Putamen (tissue), 1 donor: ENCODE data around the gene ZBTB5.
"Not testable (repeated sequence)": the region's sequence is repeated elsewhere in the genome, so short reads cannot be mapped to it uniquely, and the experiment has no call there.

Source experiments
- DNase-seq: peaks from one replicate; pipeline ENCODE4 v3.0.0-alpha.2; 2016; ENCODE audit warnings: low spot score

The ZBTB5 gene

DNA sequence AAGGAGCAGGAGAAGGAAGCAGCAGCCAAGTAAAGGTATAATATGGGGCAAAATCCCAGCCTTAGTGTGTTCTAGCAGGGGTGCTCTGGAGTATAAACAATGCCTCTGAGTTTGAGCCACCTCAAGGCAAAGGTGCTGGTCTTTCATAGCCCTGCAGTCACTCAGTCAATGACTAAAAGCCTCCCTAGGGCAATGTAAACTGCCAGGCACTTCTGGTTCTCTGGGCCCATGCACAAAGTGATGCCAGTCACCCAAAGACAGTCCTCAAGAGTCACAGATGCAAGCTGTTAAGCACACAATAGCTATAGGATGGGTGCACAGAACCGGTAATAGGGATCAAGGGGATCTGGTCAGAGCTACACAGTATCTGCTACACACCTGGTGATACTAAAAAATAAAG, 12.6 kb downstream of the ZBTB5 start:
- no peak for DNase-seq

DNA sequence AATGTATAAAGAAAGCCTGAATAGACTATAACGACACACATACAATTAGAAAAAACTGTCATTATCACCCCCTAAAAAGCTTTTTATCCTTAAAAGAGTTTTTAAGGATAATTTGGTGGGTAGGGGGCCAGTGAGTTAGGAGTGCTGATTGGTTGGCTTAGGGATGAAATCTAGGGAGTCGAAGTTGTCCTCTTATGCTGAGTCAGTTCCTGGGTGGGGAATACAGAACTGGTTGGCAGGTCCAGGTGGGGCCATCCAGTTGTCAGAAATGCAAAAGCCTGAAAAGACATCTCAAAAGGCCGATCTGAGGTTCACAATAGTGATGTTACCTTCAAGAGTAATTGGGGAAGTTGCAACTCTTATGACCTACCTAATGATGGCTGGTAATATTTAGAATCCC, 13.6 kb downstream of the ZBTB5 start:
- no peak for DNase-seq

- peak; percentile 82 for DNase-seq
Measured at GRCh38 chr9:37449862-37450632, 15.2 kb downstream of the ZBTB5 start.

DNA sequence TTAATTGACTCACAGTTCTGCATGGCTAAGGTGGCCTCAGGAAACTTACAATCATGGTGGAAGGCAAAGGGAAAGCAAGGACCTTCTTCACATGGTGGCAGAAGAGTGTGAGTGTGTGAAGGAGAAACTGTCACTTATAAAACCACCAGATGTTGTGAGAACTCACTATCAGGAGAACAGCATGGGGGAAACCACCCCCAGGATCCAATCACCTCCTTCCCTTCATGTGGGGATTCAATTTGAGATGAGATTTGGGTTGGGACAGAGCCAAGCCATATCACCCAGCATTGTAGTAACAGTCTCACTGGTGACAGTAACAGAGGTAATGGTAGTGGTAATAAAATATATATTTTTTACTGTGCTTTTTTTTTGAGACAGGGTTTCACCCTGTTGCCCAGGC, 18.1 kb downstream of the ZBTB5 start:
- DNase-seq, result no peak

DNA sequence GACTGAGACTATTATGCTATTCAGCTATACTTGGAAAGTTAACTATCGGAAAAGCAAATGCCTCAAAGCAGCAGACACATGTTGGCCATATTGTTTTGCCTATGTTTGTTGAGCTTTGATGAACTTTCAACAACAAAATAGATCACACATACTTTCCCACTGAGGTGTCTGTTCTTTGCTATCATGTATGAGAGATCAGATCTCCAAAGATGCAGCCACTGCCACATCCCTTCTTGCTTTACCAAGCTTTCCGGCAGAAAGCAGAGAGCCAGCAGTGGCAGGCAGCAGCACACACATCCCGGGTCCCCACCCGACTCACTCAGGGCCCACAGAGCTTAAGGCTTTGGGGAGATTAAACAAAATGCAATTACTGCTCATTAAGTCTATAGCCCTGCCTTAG, 18.8 kb downstream of the ZBTB5 start:
- DNase-seq, result no peak

- no peak for DNase-seq
Measured at GRCh38 chr9:37445832-37446231, 19.4 kb downstream of the ZBTB5 start.

DNA sequence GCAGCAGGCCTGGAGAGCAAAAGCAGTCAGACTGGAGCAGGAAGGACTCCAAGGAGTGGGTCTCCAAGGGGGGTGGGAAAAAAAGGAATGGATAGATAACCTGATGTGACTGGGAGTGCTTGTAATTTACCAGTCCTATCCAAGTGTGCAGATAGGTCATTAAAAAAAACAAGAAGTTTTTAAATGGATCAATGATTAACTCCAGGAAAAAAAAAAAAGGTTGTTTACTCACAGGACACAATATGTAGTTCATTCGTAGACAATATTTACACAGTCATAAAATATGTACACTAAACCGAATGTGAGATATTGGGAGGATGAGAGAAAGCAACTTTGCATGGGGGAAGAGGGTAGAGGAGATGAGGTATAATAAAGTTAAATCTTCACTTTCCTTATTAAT, 20.4 kb downstream of the ZBTB5 start:
- DNase-seq, result no peak

DNA sequence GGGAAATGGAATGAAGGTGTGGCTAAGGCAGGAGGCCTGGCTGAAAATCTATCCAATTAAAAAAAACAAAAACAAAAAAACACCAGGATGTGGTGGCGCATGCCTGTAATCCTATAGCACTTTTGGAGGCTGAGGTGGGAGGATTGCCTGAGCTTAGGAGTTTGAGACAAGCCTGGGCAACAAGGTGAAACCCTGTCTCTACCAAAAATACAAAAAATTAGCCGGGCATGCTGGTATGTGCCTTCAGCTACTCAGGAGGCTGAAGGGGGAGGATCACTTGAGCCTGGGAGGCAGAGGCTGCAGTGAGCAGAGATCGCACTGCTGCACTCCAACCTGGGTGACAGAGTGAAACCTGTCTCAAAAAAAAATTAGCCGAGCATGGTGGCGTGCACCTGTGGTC, 21.7 kb downstream of the ZBTB5 start:
- DNase-seq, result no peak

DNA sequence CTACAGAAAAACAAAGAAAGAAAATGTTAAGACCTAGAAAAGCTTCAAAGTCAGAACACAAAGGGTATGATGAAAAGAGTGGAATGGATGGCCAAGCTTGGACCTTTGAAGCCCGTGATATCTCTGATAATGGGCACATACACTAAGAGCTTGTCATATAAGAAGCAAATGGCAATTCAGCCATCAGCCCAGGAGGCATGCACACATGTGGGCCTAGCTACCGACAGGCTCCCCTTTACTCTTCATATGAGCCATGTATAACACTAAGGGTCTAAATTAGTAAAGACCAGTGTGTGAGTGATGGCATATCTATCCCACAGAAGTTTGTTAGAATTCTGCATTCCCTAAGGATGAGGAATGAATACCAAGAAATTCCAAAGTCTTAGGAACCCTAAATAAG, 22.7 kb downstream of the ZBTB5 start:
- DNase-seq, result no peak

DNA sequence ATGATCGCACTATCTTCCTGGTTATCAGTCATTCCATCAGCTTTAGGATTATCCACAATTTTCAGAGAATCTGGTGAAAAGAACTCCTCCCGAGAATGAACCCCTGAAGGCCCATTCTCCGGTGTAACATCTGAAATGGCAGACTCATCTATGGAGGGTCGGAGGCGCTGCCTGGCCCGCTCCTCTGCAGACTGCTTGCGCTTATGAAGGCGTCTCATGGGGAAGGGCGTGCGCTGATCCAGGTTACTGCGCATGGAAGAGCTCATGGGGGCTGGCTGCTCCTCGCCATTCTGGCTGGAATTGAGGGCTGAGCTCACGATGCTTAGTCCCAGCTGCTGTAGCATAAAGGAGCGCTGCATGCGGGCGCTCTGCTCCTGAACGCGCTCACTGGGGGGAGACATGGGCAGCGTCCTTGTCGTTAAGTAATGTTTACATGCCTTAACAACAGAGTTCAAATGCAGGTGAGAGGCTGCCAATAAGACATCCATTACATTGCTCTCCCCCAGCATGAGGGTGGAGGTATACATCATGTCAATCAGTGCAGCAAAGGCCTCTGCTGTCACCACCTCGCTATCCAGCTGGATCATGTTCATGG, 23.4 kb downstream of the ZBTB5 start:
- DNase-seq, result no peak

- no peak for DNase-seq
Measured at GRCh38 chr9:37438359-37438758, 26.9 kb downstream of the ZBTB5 start.

DNA sequence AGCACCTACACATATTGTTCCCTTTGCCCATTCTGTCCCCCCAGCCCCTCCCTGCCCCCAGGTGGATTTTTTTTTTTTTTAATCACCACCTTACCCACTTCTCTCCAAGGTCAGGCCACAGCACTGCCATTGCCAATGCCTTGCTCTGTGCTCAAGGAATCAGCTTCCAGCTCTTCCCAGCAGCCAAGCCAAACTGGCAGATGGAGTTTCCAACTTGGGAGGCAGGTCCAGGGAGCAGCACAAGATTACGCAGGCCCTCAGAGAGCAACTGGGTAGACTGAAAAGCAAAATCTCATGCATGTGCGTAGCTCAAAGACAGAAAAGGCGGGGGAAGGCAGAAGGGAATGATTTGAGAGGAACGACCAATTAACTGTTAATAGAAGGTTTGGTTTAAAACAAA, 27.6 kb downstream of the ZBTB5 start:
- no peak for DNase-seq

DNA sequence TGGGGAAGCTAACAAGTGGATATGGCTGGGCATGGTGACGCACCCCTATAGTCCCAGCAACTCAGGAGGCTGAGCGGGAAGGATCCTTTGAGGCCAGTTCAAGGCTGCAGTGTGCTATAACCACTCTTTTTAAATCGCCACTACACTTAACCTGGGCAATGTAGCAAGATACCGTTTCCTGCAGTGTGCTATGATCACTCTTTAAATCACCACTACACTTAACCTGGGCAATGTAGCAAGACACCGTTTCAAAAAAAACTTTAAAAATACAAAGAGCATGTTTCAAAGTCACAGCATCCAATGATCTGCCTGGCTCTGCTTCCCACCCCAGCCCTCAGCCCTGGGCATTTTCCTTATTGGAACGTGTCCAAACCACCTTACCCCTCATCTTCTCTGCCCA, 28.2 kb downstream of the ZBTB5 start:
- no peak for DNase-seq

- no peak for DNase-seq
Measured at GRCh38 chr9:37436540-37436939, 28.7 kb downstream of the ZBTB5 start.

- DNase-seq, result peak; percentile 95
Measured at GRCh38 chr9:37433867-37434371, 31.3 kb downstream of the ZBTB5 start.

- no peak for DNase-seq
Measured at GRCh38 chr9:37432020-37432419, 33.2 kb downstream of the ZBTB5 start.

DNA sequence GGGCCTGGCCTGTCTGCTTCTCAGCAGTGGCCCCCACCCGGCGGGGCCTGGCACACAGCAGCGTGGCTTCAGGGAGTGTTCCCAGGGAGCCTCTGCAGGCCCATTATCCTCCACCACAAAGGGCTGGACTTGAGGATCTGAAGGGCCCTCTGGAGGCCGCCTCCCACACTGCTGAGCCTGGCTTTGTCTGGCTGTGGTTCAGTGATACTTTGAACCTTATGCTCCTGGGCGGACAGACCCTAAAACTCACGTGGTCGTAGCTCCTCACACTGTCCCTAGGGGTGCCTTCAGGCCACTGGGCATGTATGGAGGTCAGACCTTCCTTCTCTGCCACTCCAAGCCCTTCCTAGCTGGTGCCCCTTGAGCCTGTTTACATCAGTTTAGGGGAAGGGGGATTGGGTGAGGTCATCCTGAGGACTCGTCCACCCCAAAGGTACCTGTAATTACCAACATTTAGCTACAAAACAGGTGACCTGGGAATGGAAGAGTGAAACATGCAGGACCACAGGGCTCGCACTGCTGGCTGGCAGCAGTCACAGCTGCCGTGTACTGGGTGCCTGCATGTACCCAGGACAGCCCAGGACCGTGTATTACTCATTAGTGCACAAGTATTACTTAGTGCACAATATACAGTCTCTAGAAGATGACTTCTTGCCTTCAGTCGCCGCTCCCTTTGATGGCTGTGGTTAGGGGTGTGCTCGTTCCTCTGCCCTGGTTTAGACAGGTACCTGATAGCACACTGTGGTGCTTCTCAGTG, 34.2 kb downstream of the ZBTB5 start:
- DNase-seq, result peak; percentile 88

- DNase-seq, result no peak
Measured at GRCh38 chr9:37429441-37430285, 35.6 kb downstream of the ZBTB5 start.

- DNase-seq, result no peak
Measured at GRCh38 chr9:37428345-37428744, 36.9 kb downstream of the ZBTB5 start.

- no peak for DNase-seq
Measured at GRCh38 chr9:37426846-37427245, 38.4 kb downstream of the ZBTB5 start.

DNA sequence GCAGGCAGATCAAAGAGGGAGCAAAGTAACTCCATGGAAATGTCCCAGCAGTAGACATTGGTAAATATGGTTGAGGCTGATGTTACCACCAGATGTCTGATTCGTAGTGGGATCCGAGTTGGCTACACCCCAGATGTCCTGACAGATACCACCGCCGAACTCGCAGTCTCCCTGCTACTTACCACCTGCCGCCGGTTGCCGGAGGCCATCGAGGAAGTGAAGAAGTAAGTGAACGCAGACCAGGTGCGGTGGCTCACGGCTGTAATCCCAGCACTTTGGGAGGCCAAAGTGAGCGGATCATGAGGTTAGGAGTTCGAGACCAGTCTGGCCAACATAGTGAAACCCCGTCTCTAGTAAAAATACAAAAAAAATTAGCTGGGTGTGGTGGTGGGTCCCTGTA, 38.8 kb downstream of the ZBTB5 start:
- DNase-seq, result not testable (repeated sequence)

GRCh38 chr9:37425298-37425752, 39.9 kb downstream of the ZBTB5 start:
- DNase-seq, result no peak
